Type B pancreatic cell (in vitro differentiated cells): Measurements from ENCODE around the gene NPHS1. TPM values are rescaled to one million over a fixed set of nuclear protein-coding genes. Genes with fewer than 3 reads are reported as not detected.

Experiments used
- DNase-seq: peaks from one replicate; pipeline ENCODE4 v3.0.0; 2021; ENCODE audit warnings: mixed read lengths; ENCODE audit not compliant: unreplicated experiment; ENCODE audit errors: extremely low spot score
- H3K27ac Mint-ChIP-seq: 2 replicates; pipeline ENCODE4 v1.8.0; 2021; ENCODE audit warnings: mild to moderate bottlenecking, mixed read lengths
- H3K27me3 Mint-ChIP-seq: 2 replicates; pipeline ENCODE4 v1.8.0; 2021; ENCODE audit warnings: mixed read lengths
- H3K36me3 Mint-ChIP-seq: 2 replicates; pipeline ENCODE4 v1.8.0; 2021; ENCODE audit warnings: mixed read lengths
- H3K4me1 Mint-ChIP-seq: one replicate; pipeline ENCODE4 v1.8.0; 2021; ENCODE audit warnings: mixed read lengths; ENCODE audit not compliant: unreplicated experiment
- H3K4me3 Mint-ChIP-seq: 2 replicates; pipeline ENCODE4 v1.8.0; 2021; ENCODE audit warnings: mild to moderate bottlenecking, mixed read lengths
- H3K9me3 Mint-ChIP-seq: 2 replicates; pipeline ENCODE4 v1.8.0; 2021; ENCODE audit warnings: mixed read lengths
- CTCF ChIP-seq: fragments of 200-600 bp; sonication (generic); conservative IDR thresholded peaks from 2 replicates; pipeline ENCODE4 v1.5.0; 2021; ENCODE audit warnings: antibody characterized with exemption, mild to moderate bottlenecking
- total RNA-seq: library from RNA; stranded (reverse); gene quantifications from 2 replicates; pipeline ENCODE4 v1.2.1, GENCODE V29; 2021; ENCODE audit warnings: low replicate concordance

NPHS1 gene
- total RNA-seq, 1 donor from 2014 or later: 1.9 TPM

DNA sequence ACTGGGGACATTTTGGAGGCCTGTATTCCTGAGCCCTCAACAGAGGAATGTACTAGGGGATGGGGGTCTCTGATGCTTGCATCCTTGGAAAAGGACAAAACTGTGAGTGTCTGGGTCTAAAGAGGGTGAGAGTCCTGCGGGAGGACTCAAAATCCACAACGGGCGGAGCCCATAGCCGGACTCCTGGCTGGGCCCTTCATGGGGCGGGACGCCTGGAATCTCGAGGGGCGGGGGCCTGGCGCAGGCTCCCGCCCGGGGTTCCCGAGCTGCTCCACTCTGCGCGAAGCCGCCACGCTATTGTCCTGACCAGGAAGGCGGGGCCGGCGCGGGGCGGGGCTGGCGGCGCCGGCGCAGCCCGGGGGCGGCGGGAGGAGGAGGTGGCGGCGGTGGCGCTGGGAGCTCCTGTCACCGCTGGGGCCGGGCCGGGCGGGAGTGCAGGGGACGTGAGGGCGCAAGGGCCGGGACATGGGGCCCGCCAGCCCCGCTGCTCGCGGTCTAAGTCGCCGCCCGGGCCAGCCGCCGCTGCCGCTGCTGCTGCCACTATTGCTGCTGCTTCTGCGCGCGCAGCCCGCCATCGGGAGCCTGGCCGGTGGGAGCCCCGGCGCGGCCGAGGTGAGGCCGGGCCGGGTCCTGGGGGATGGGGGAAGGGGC is 16.0 kb upstream of the NPHS1 start, which contains the start of gene APLP1:
TSS of gene APLP1 (plus strand) at position 403 of the 651 bp plus-strand sequence. CDS start at position 466, 63 bp downstream.
- TF ChIP-seq CTCF: no peak
- H3K9me3 Mint-ChIP-seq: no peaks in the 10 kb centered on the region
- peak; percentile 80 for DNase-seq
- H3K4me3 Mint-ChIP-seq: peak within 1 kb of the TSS; percentile 88
- H3K4me1 Mint-ChIP-seq: peaks cover 18% of the 10 kb centered on the region
- peaks cover 23% of the 10 kb centered on the region for H3K27me3 Mint-ChIP-seq
- no peaks in the 10 kb centered on the region for H3K36me3 Mint-ChIP-seq
- peak within 1 kb of the TSS; percentile 21 for H3K27ac Mint-ChIP-seq

DNA sequence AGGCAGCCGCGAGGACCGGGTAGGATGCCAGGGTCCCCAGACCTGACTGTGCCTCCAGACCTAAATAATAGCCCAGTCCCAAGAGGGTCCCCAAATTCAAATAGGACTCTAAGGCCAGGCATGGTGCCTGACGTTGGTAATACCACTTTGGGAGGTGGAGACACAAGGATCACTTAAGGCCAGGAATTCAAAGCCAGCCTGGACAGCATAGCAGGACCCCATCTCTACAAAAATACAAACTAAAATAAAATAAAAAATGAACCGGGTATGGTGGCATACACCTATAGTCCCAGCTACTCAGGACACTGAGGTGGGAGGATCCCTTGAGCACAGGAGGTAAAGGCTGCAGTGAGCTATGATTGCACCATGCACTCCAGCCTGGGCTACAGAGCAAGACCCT is 10.7 kb upstream of the NPHS1 start:
- H3K9me3 Mint-ChIP-seq: no peaks in the 10 kb centered on the region

GRCh38 chr19:35862528-35862927 is 10.2 kb upstream of the NPHS1 start:
- Mint-ChIP-seq H3K36me3 (no peaks in the 10 kb centered on the region), H3K27ac (no peak overlapping the region), H3K4me1 (peaks cover 6% of the 10 kb centered on the region), H3K27me3 (peaks cover 63% of the 10 kb centered on the region), H3K9me3 (no peaks in the 10 kb centered on the region), H3K4me3 (no peak overlapping the region)
- no peak for DNase-seq
- TF ChIP-seq CTCF: no peak

More for the DNA sequence above, 10.7 kb upstream of the NPHS1 start:
- Mint-ChIP-seq H3K4me3 (no peak overlapping the region), H3K27me3 (peaks cover 61% of the 10 kb centered on the region), H3K36me3 (no peaks in the 10 kb centered on the region), H3K4me1 (peaks cover 11% of the 10 kb centered on the region), H3K27ac (no peak overlapping the region)
- TF ChIP-seq CTCF: no peak
- DNase-seq: no peak

- TF ChIP-seq CTCF: no peak
- DNase-seq: no peak
- no peak overlapping the region for H3K27ac Mint-ChIP-seq
- no peaks in the 10 kb centered on the region for H3K36me3 Mint-ChIP-seq
- H3K4me1 Mint-ChIP-seq: peaks cover 6% of the 10 kb centered on the region
- no peaks in the 10 kb centered on the region for H3K9me3 Mint-ChIP-seq
- H3K27me3 Mint-ChIP-seq: peaks cover 67% of the 10 kb centered on the region
- peak overlapping the region; percentile 81 for H3K4me3 Mint-ChIP-seq
Observed at GRCh38 chr19:35861640-35862160, 9.4 kb upstream of the NPHS1 start.

DNA sequence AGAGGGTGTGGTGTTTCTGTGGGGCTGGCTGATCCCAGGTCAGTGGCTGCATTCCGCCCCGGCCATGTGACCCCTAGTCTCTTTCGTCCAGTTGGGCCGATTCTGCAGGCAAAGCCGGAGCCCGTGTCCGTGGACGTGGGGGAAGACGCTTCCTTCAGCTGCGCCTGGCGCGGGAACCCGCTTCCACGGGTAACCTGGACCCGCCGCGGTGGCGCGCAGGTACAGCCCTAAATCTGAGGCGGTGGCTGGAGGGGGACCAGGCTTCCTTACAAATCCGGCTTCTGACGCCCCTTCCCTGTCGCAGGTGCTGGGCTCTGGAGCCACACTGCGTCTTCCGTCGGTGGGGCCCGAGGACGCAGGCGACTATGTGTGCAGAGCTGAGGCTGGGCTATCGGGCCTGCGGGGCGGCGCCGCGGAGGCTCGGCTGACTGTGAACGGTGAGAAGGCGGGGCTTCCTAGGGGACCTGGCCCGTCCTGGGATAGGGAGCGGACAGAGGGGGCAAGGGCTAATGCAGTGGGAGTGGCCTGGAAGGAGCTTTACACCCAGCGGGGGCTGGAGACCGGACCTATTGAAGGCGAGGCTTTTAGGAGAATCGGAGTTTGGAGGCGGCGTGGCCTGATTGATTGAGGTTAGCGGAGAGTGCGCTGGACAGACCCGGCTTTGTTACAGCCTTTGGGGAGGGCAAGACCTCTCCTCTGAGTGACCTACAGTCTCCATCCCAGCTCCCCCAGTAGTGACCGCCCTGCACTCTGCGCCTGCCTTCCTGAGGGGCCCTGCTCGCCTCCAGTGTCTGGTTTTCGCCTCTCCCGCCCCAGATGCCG is 8.7 kb upstream of the NPHS1 start:
- Mint-ChIP-seq H3K9me3 (no peaks in the 10 kb centered on the region), H3K4me3 (peak overlapping the region; percentile 81), H3K36me3 (no peaks in the 10 kb centered on the region), H3K27me3 (peaks cover 64% of the 10 kb centered on the region), H3K27ac (no peak overlapping the region), H3K4me1 (peaks cover 6% of the 10 kb centered on the region)
- no peak for DNase-seq
- TF ChIP-seq CTCF: no peak
